DOHH2 (cell line): ENCODE results near the gene NFYC.

Experiments used
- CTCF ChIP-seq: fragments of 200-600 bp; sonication (generic); IDR thresholded peaks from one replicate; pipeline ENCODE4 v1.5.1; 2014; ENCODE audit warnings: antibody characterized with exemption, mild to moderate bottlenecking, low read depth, low read length; ENCODE audit not compliant: poor library complexity, severe bottlenecking
- EZH2phosphoT487 ChIP-seq: fragments of 200-600 bp; sonication (generic); IDR thresholded peaks from 2 replicates; pipeline ENCODE4 v1.6.1; 2017; ENCODE audit warnings: borderline replicate concordance, mild to moderate bottlenecking, antibody characterized with exemption, low read length, moderate library complexity, mixed read lengths

DNA sequence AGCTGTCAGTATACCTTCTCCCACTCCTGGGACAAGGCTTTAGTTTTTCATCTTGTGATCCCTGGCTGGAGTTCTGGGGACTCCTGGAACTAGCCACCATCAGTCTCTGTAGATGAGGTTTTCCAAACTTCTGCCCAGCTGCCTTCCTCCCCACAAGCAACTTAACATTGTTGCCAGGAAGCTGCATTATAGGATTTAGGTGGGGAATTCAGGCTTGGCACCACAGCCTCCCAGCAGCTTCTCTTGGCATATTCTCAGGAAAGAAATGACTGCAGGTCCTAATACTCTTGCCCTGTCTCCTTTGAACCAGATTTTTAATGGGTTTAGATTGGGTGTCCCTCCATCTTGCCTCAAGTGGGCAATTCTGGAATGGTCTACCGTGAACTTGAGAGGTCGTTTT, 73.5 kb downstream of the NFYC start:
- no peak for TF ChIP-seq CTCF
- no peak for TF ChIP-seq EZH2phosphoT487
